ENCODE data around the gene PPP1R3F. TPM values are rescaled to one million over a fixed set of nuclear protein-coding genes. Genes with fewer than 3 reads are reported as not detected.

PPP1R3F gene
- total RNA-seq, 1 experiment from 2014 or later: 1.6 TPM

- Histone ChIP-seq H4K20me1 (ENCODE audit: insufficient read depth) (no peaks in the 10 kb centered on the region), H3K27ac (ENCODE audit: low read depth, low read length) (no peak overlapping the region), H3K9me2 (ENCODE audit: insufficient read depth) (no peaks in the 10 kb centered on the region), H3K4me2 (ENCODE audit: low read length) (no peak overlapping the region), H2AFZ (ENCODE audit: low read depth, low read length, poor library complexity, severe bottlenecking) (no peak overlapping the region), H3K9ac (ENCODE audit: low read length) (no peak overlapping the region), H3K4me1 (ENCODE audit: control insufficient read depth in 1 of 2, insufficient read depth in 2 of 2, low read length in 2 of 2) (no peaks in the 10 kb centered on the region), H3K27me3 (ENCODE audit: insufficient read depth, low read length) (no peaks in the 10 kb centered on the region), H3K9me3 (ENCODE audit: control insufficient read depth in 1 of 2, insufficient read depth in 1 of 2, low read depth in 1 of 2, low read length in 2 of 2) (no peaks in the 10 kb centered on the region), H3K4me3 (replicated peaks in 1 of 2; ENCODE audit: low read depth in 1 of 2, low read length in 2 of 2) (no peak overlapping the region), H3K36me3 (ENCODE audit: control insufficient read depth in 1 of 2, insufficient read depth in 2 of 2, low read length in 2 of 2) (no peaks in the 10 kb centered on the region), H3K79me2 (ENCODE audit: insufficient read depth, low read length) (no peaks in the 10 kb centered on the region)
- no TSS peak for BruUV-seq (replicated peaks)
- CTCF ChIA-PET: no interaction called here
- DNase-seq (ENCODE audit: low read depth, low spot score): no peak
- RAD21 ChIA-PET (ENCODE audit: low non-redundant PET in 1 of 2, low total read pairs in 2 of 2, uncharacterized antibody in 2 of 2, unreplicated experiment in 2 of 2): no interaction called here
- ATAC-seq: no peak
- POLR2A ChIA-PET: no interaction called here
- intact Hi-C loops (cut with micrococcal nuclease): no loop called here
- no peak for TF ChIP-seq REST (IDR thresholded peaks at IDR 0.05; ENCODE audit: low read depth)
- no peak for TF ChIP-seq EZH2 (IDR thresholded peaks at IDR 0.05)
- TF ChIP-seq SIN3A (IDR thresholded peaks at IDR 0.05; ENCODE audit: low read depth): no peak
- TF ChIP-seq SRF (IDR thresholded peaks at IDR 0.05; ENCODE audit: low read depth): no peak
- no peak for TF ChIP-seq RAD21 (IDR thresholded peaks at IDR 0.05; ENCODE audit: low read depth)
- no peak for TF ChIP-seq ZNF274 (IDR thresholded peaks at IDR 0.05; ENCODE audit: low read depth, low read length)
- TF ChIP-seq POLR2A (IDR thresholded peaks at IDR 0.05; ENCODE audit: borderline replicate concordance, extremely low read depth, insufficient read depth, insufficient read length): no peak
- no peak for TF ChIP-seq ATF3 (IDR thresholded peaks at IDR 0.05)
- no peak for TF ChIP-seq YY1 (IDR thresholded peaks at IDR 0.05; ENCODE audit: extremely low read depth, insufficient replicate concordance, low read depth, low read length)
- no peak for TF ChIP-seq EZH2phosphoT487 (IDR thresholded peaks at IDR 0.05; ENCODE audit: borderline replicate concordance)
- no peak for TF ChIP-seq MAX (IDR thresholded peaks at IDR 0.05)
- no peak for TF ChIP-seq TCF7L2 (IDR thresholded peaks at IDR 0.05; ENCODE audit: borderline replicate concordance, extremely low read depth, insufficient read depth, insufficient read length)
- no peak for TF ChIP-seq FOSL1 (IDR thresholded peaks at IDR 0.05; ENCODE audit: low read depth)
- no peak for TF ChIP-seq ZFX (IDR thresholded peaks at IDR 0.05)
These were observed 9.2 kb upstream of the PPP1R3F start for GRCh38 chrX:49260221-49260985.

Data from HCT116 (cell line).